Measurements from ENCODE around the gene EPB41. TPM values are rescaled to one million over a fixed set of nuclear protein-coding genes. Genes with fewer than 3 reads are reported as not detected.

Gene EPB41
- total and polyA plus RNA-seq, 9 of the 15 experiments (the other 6 are each of a cell fraction or from before 2014, with no cell fraction given): 3.7 to 213 (median 141) TPM

GRCh38 chr1:28910379-28911115, 3.8 kb upstream of the EPB41 start:
- 86% methylated on average over 7 of the region's 7 CpGs for WGBS (ENCODE audit: insufficient coverage, low coverage, missing lambda C conversion rate)
- peaks cover 35% of the 10 kb centered on the region for H3K36me3 ChIP-seq (ENCODE audit: control insufficient read depth, insufficient read depth, low read length)
- no peak overlapping the region for H3K4me2 ChIP-seq (ENCODE audit: insufficient read depth, low read length)
- H3K9me3 ChIP-seq (replicated peaks; ENCODE audit: control insufficient read depth, insufficient read depth, low read depth, low read length): no peaks in the 10 kb centered on the region
- ChIA-PET CTCF (ENCODE audit: low intra/inter-chr PET ratio) (no interaction called here), POLR2A (interaction anchor here (0.6 to 1.9 kb wide), 5 partner anchors 8 to 16 kb away, joined by 3 to 7 read pairs (median 4); no protein-coding TSS in a partner anchor)
- no peak overlapping the region for H3K27ac ChIP-seq (ENCODE audit: extremely low read depth, low read depth, low read length)
- in situ Hi-C loops (cut with MboI): no loop called here
- TF ChIP-seq, protein P1, sequence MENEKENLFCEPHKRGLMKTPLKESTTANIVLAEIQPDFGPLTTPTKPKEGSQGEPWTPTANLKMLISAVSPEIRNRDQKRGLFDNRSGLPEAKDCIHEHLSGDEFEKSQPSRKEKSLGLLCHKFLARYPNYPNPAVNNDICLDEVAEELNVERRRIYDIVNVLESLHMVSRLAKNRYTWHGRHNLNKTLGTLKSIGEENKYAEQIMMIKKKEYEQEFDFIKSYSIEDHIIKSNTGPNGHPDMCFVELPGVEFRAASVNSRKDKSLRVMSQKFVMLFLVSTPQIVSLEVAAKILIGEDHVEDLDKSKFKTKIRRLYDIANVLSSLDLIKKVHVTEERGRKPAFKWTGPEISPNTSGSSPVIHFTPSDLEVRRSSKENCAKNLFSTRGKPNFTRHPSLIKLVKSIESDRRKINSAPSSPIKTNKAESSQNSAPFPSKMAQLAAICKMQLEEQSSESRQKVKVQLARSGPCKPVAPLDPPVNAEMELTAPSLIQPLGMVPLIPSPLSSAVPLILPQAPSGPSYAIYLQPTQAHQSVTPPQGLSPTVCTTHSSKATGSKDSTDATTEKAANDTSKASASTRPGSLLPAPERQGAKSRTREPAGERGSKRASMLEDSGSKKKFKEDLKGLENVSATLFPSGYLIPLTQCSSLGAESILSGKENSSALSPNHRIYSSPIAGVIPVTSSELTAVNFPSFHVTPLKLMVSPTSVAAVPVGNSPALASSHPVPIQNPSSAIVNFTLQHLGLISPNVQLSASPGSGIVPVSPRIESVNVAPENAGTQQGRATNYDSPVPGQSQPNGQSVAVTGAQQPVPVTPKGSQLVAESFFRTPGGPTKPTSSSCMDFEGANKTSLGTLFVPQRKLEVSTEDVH (IDR thresholded peaks at IDR 0.05; ENCODE audit: low read depth, partially characterized antibody): no peak
- TF ChIP-seq EGR1 (conservative IDR thresholded peaks at IDR 0.05) (peak; percentile 79), FOXJ2 (tag; IDR thresholded peaks at IDR 0.05) (no peak), MAX (CRISPR knock-in tag; IDR thresholded peaks at IDR 0.05) (no peak), E2F1 (CRISPR knock-in tag; IDR thresholded peaks at IDR 0.05) (no peak), U2AF1 (optimal IDR thresholded peaks at IDR 0.05; ENCODE audit: low read depth, low read length) (no peak)
- no peak for DNase-seq (ENCODE audit: extremely low read depth in 1 of 4, low spot score in 3 of 4)
- ATAC-seq: no peak
- BruUV-seq (replicated peaks): no TSS peak
- intact Hi-C loops (cut with micrococcal nuclease): no loop called here
- FAIRE-seq: no peak
- no peaks in the 10 kb centered on the region for H3K9me1 ChIP-seq (ENCODE audit: control insufficient read depth, insufficient read depth, low read length)
- no peaks in the 10 kb centered on the region for H3K27me3 ChIP-seq (ENCODE audit: control insufficient read depth in 2 of 2, insufficient read depth in 2 of 2, low read length in 2 of 2)
- peaks cover 87% of the 10 kb centered on the region for H3K79me2 ChIP-seq (ENCODE audit: control insufficient read depth, insufficient read depth, low read length)
- peak overlapping the region in 1 of 2 experiments; percentile 36; a peak in 1 of 4 replicates for H3K9ac ChIP-seq (ENCODE audit: insufficient read depth in 1 of 2, low read depth in 2 of 2, low read length in 2 of 2)
- peaks cover 15 to 30% of the 10 kb centered on the region in 2 experiments for H3K4me1 ChIP-seq (replicated peaks in 1 of 2; ENCODE audit: control insufficient read depth in 2 of 2, insufficient read depth in 2 of 2, low read length in 2 of 2)
- no peak overlapping the region for H2AFZ ChIP-seq (ENCODE audit: low read depth, low read length)
- no peak overlapping the region for H3K4me3 ChIP-seq
- peaks cover 39% of the 10 kb centered on the region for H4K20me1 ChIP-seq (replicated peaks; ENCODE audit: control insufficient read depth, insufficient read depth, low read length)
